HCT116 (cell line): ENCODE data around the gene TP53AIP1.

ENCODE experiments used
- EZH2 ChIP-seq: fragments of 200-600 bp; sonication (generic); IDR thresholded peaks from 2 replicates; pipeline ENCODE4 v1.6.1; 2017; ENCODE audit warnings: antibody characterized with exemption, mixed run types
- POLR2A ChIP-seq: IDR thresholded peaks from 2 replicates; pipeline ENCODE4 v1.7.0; 2011; ENCODE audit warnings: borderline replicate concordance; ENCODE audit not compliant: insufficient read depth, insufficient read length; ENCODE audit errors: extremely low read depth

DNA sequence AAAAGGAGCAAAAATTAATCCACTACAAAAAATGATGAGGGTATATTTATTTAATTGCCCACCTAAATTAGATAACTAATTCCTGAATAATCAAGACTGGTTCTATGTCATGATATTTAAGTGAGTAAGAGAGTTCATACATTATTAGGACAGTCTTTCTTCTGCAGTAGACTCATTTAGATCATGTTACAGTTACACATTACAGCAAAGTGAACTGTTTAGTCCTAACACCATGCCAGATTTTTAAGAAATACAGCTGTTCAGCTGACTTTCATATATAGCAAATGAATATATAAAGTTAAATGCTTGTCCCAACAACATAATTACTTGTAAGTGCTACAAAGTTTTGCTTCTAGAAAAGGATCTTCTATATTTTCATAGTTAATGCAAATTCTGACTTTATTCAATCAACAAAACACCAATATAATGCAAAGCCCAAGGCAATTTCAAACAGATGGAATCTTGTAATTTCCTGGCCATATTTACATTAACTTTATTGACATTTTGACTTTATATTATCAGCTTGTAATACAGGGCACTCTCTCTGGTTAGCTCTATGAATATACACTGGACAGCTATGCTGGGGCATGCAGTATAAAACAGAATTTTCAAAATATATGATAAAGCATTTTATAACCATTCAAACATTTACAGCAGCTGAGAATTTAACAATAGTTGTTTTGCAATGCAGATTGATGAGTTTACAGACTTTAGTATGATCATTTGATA, 45.7 kb upstream of the TP53AIP1 start:
- no peak for TF ChIP-seq POLR2A
- no peak for TF ChIP-seq EZH2
